Activated CD4-positive, alpha-beta memory T cell treated with anti-CD3 and anti-CD28 coated beads, Interleukin-2, amount 10 ng/mL, durations not matched to agents 7 days and 5 days (primary cell): Measurements from ENCODE around the gene RAB25. TPM values are rescaled to one million over a fixed set of nuclear protein-coding genes. Genes with fewer than 3 reads are reported as not detected.
"Not testable (repeated sequence)": the region's sequence is repeated elsewhere in the genome, so short reads cannot be mapped to it uniquely, and the experiment has no call there.

Experiments used
- CTCF ChIA-PET: fragments of 350-600 bp; sonication (Branson Sonifier 250); formaldehyde crosslinking; loops from one replicate; lab custom pipeline; 2021; ENCODE audit warnings: antibody characterized with exemption, inconsistent platforms; lab: Charles Lee
- POLR2A ChIA-PET: fragments of 350-600 bp; sonication (Branson Sonifier 250); formaldehyde crosslinking; loops from one replicate; lab custom pipeline; 2021; ENCODE audit warnings: antibody characterized with exemption; lab: Charles Lee
- DNase-seq: peaks from one replicate; pipeline ENCODE4 v3.0.0-alpha.2; 2020
- H3K27ac Mint-ChIP-seq: one replicate; pipeline ENCODE4 v1.8.0; 2021; ENCODE audit warnings: mild to moderate bottlenecking, mixed read lengths
- H3K27me3 Mint-ChIP-seq: one replicate; pipeline ENCODE4 v1.8.0; 2021; ENCODE audit warnings: mixed read lengths
- H3K36me3 Mint-ChIP-seq: one replicate; pipeline ENCODE4 v1.8.0; 2021; ENCODE audit warnings: low read depth, mixed read lengths
- H3K4me1 Mint-ChIP-seq: one replicate; pipeline ENCODE4 v1.8.0; 2021; ENCODE audit warnings: mixed read lengths
- H3K4me3 Mint-ChIP-seq: one replicate; pipeline ENCODE4 v1.8.0; 2021; ENCODE audit warnings: mild to moderate bottlenecking, mixed read lengths
- H3K9me3 Mint-ChIP-seq: one replicate; pipeline ENCODE4 v1.8.0; 2021; ENCODE audit warnings: mixed read lengths
- total RNA-seq, 2 experiments: library from RNA; stranded (reverse); gene quantifications; one replicate each; pipeline ENCODE4 v1.2.3, GENCODE V29; 2021

RAB25 gene
- total RNA-seq, 2 experiments from 2014 or later, result 0.53 TPM; not detected in 1

DNA sequence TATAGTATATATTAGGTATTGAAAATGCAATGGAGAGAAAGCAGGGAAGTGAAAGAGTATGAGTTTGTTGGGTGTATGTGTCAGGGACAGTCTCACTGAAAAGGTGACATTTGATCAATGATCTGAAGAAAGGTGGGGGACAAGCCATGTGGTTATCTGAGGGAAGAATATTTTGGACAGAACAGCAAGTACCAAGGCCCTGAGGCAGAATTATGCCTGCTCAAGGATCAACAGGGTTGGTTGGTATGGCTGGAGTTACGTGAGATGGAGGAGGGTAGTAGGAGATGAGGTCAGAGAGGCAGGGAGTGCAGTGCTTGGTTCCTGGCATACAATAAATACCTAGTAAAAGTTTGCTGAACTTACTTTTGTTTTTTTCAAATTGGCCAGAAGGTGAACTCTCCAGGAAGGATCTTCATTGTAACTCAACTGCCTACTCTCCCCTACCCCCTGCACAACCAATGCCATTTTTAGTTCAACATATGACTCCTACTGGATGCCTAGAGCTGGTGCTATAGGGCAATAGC lies 4.6 kb upstream of the RAB25 start:
- POLR2A ChIA-PET, result no interaction called here

GRCh38 chr1:156062189-156062588 lies 1.2 kb downstream of the RAB25 start:
- H3K27me3 Mint-ChIP-seq, result no peaks in the 10 kb centered on the region
- H3K27ac Mint-ChIP-seq, result no peak overlapping the region
- ChIA-PET CTCF (interaction anchor here (0.6 to 1.2 kb wide), 2 partner anchors 63 to 72 kb away, joined by 3 to 4 read pairs; no protein-coding TSS in a partner anchor), POLR2A (interaction anchor here (0.6 kb wide), 1 partner anchor 15 kb away, joined by 3 read pairs; no protein-coding TSS in a partner anchor)
- H3K4me3 Mint-ChIP-seq, result no peak overlapping the region
- peaks cover 20% of the 10 kb centered on the region for H3K4me1 Mint-ChIP-seq
- no peaks in the 10 kb centered on the region for H3K9me3 Mint-ChIP-seq
- DNase-seq, result no peak
- peaks cover 10% of the 10 kb centered on the region for H3K36me3 Mint-ChIP-seq

More for the DNA sequence above, 4.6 kb upstream of the RAB25 start:
- peaks cover 31% of the 10 kb centered on the region for H3K4me1 Mint-ChIP-seq
- no peak overlapping the region for H3K4me3 Mint-ChIP-seq
- no peak for DNase-seq
- no peaks in the 10 kb centered on the region for H3K9me3 Mint-ChIP-seq
- H3K36me3 Mint-ChIP-seq, result peaks cover 15% of the 10 kb centered on the region
- no peaks in the 10 kb centered on the region for H3K27me3 Mint-ChIP-seq
- CTCF ChIA-PET, result interaction anchor here (0.6 to 1.2 kb wide), 4 partner anchors 10 to 50 kb away, joined by 3 to 6 read pairs (median 5); partner anchors contain the start of gene SSR2
- H3K27ac Mint-ChIP-seq, result no peak overlapping the region

- ChIA-PET POLR2A (no interaction called here), CTCF (interaction anchor here (0.9 to 1.5 kb wide), 3 partner anchors 9 to 239 kb away, joined by 3 to 5 read pairs (median 4); no protein-coding TSS in a partner anchor)
- Mint-ChIP-seq H3K27me3 (no peaks in the 10 kb centered on the region), H3K4me3 (no peak overlapping the region), H3K27ac (no peak overlapping the region), H3K36me3 (no peaks in the 10 kb centered on the region), H3K4me1 (peaks cover 18% of the 10 kb centered on the region), H3K9me3 (no peaks in the 10 kb centered on the region)
- DNase-seq, result no peak
Measured at GRCh38 chr1:156063997-156064285, 3.0 kb downstream of the RAB25 start.

DNA sequence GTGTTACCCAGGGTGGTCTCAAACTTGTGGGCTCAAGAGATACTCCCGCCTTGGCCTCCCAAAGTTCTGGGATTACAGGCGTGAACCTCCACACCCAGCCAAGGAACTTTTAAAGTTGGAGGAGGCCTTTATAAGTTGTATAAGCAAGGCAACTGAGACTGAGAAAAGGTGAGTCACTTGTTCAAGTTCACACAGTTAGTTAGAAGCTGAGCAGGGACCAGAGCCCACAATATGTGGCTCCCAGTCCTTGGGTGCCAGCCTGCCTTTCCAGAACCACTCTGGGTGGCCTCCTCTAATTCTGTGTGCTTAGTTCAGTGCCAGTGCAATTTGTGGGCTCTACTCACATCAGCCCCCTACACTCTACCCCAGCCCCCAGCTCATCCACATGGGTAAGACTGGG lies 3.7 kb downstream of the RAB25 start:
- CTCF ChIA-PET, result interaction anchor here (0.9 to 4.1 kb wide), 6 partner anchors 7 to 238 kb away, joined by 3 to 24 read pairs (median 4); no protein-coding TSS in a partner anchor
- Mint-ChIP-seq H3K9me3 (no peaks in the 10 kb centered on the region), H3K4me3 (no peak overlapping the region), H3K4me1 (peaks cover 18% of the 10 kb centered on the region), H3K36me3 (no peaks in the 10 kb centered on the region), H3K27ac (no peak overlapping the region), H3K27me3 (no peaks in the 10 kb centered on the region)
- POLR2A ChIA-PET, result interaction anchor here (0.7 kb wide), 1 partner anchor 126 kb away, joined by 4 read pairs; no protein-coding TSS in a partner anchor
- DNase-seq, result no peak

DNA sequence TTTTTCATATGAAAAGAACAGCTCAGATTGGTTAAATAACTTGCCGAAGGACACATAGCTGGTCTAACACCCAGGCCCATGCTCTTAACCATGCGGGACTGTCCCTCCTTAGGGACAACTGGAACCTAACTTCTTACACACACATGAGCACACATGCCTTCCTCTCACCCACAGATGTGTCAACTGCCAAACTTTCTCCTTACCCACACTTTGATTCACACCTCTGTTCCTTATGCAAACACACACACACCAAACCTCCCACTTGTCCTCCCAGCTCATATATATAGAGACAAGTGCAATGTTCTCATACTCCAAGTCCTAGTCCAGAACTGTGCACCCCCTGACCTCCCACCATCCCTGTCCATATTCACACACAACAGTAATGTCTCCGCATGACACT lies 4.3 kb downstream of the RAB25 start:
- Mint-ChIP-seq H3K9me3 (no peaks in the 10 kb centered on the region), H3K27me3 (no peaks in the 10 kb centered on the region), H3K27ac (no peak overlapping the region), H3K4me1 (peaks cover 18% of the 10 kb centered on the region), H3K4me3 (no peak overlapping the region), H3K36me3 (no peaks in the 10 kb centered on the region)
- POLR2A ChIA-PET, result interaction anchor here (0.7 kb wide), 1 partner anchor 127 kb away, joined by 4 read pairs; no protein-coding TSS in a partner anchor
- no peak for DNase-seq
- CTCF ChIA-PET, result interaction anchor here (0.8 to 4.1 kb wide), 9 partner anchors 8 to 127 kb away, joined by 3 to 30 read pairs (median 4); no protein-coding TSS in a partner anchor

GRCh38 chr1:156065871-156066270 lies 4.9 kb downstream of the RAB25 start:
- Mint-ChIP-seq H3K27ac (no peak overlapping the region), H3K4me3 (no peak overlapping the region), H3K27me3 (no peaks in the 10 kb centered on the region), H3K4me1 (peaks cover 18% of the 10 kb centered on the region), H3K36me3 (no peaks in the 10 kb centered on the region), H3K9me3 (no peaks in the 10 kb centered on the region)
- POLR2A ChIA-PET, result interaction anchor here (0.6 kb wide), 1 partner anchor 134 kb away, joined by 3 read pairs; no protein-coding TSS in a partner anchor
- DNase-seq, result no peak
- CTCF ChIA-PET, result interaction anchor here (0.6 to 4.1 kb wide), 37 partner anchors 8 to 258 kb away, joined by 3 to 30 read pairs (median 4); partner anchors contain the start of genes KHDC4, MEX3A, SSR2 and UBQLN4

- Mint-ChIP-seq H3K4me3 (no peak overlapping the region), H3K4me1 (peaks cover 18% of the 10 kb centered on the region), H3K27me3 (no peaks in the 10 kb centered on the region), H3K9me3 (no peaks in the 10 kb centered on the region), H3K36me3 (no peaks in the 10 kb centered on the region), H3K27ac (no peak overlapping the region)
- ChIA-PET CTCF (interaction anchor here (0.8 to 4.1 kb wide), 18 partner anchors 8 to 164 kb away, joined by 3 to 30 read pairs (median 5); partner anchors contain the start of gene MEX3A), POLR2A (interaction anchor here (1.0 to 1.1 kb wide), 3 partner anchors 63 to 133 kb away, joined by 3 to 5 read pairs (median 3); partner anchors contain the start of gene KHDC4)
- no peak for DNase-seq
Measured at GRCh38 chr1:156067262-156067661, 6.3 kb downstream of the RAB25 start.

- H3K36me3 Mint-ChIP-seq, result no peaks in the 10 kb centered on the region
- H3K4me3 Mint-ChIP-seq, result no peak overlapping the region
- no peaks in the 10 kb centered on the region for H3K9me3 Mint-ChIP-seq
- H3K27ac Mint-ChIP-seq, result no peak overlapping the region
- ChIA-PET CTCF (interaction anchor here (0.6 kb wide), 2 partner anchors 9 to 24 kb away, joined by 4 read pairs; no protein-coding TSS in a partner anchor), POLR2A (interaction anchor here (1.2 kb wide), 1 partner anchor 68 kb away, joined by 3 read pairs; no protein-coding TSS in a partner anchor)
- peaks cover 18% of the 10 kb centered on the region for H3K4me1 Mint-ChIP-seq
- DNase-seq, result no peak
- H3K27me3 Mint-ChIP-seq, result peaks cover 4% of the 10 kb centered on the region
Measured at GRCh38 chr1:156069490-156070455, 8.8 kb downstream of the RAB25 start.

- CTCF ChIA-PET, result interaction anchor here (0.6 to 1.5 kb wide), 2 partner anchors 10 to 81 kb away, joined by 4 to 6 read pairs; no protein-coding TSS in a partner anchor
- H3K27ac Mint-ChIP-seq, result no peak overlapping the region
- no peak for DNase-seq
Measured at GRCh38 chr1:156070548-156070947, 9.6 kb downstream of the RAB25 start.

GRCh38 chr1:156071332-156071816 lies 10.4 kb downstream of the RAB25 start:
- H3K4me3 Mint-ChIP-seq, DNase-seq, H3K4me1 Mint-ChIP-seq, H3K27ac Mint-ChIP-seq, POLR2A ChIA-PET, H3K36me3 Mint-ChIP-seq, H3K9me3 Mint-ChIP-seq: not testable (repeated sequence)
- peaks cover 11% of the 10 kb centered on the region for H3K27me3 Mint-ChIP-seq
- CTCF ChIA-PET, result interaction anchor here (0.5 to 1.5 kb wide), 4 partner anchors 8 to 82 kb away, joined by 3 to 6 read pairs (median 4); no protein-coding TSS in a partner anchor

More at GRCh38 chr1:156070548-156070947, 9.6 kb downstream of the RAB25 start:
- peaks cover 13% of the 10 kb centered on the region for H3K4me1 Mint-ChIP-seq
- no peaks in the 10 kb centered on the region for H3K9me3 Mint-ChIP-seq
- no peaks in the 10 kb centered on the region for H3K36me3 Mint-ChIP-seq
- peaks cover 10% of the 10 kb centered on the region for H3K27me3 Mint-ChIP-seq
- no peak overlapping the region for H3K4me3 Mint-ChIP-seq
- POLR2A ChIA-PET, result no interaction called here

DNA sequence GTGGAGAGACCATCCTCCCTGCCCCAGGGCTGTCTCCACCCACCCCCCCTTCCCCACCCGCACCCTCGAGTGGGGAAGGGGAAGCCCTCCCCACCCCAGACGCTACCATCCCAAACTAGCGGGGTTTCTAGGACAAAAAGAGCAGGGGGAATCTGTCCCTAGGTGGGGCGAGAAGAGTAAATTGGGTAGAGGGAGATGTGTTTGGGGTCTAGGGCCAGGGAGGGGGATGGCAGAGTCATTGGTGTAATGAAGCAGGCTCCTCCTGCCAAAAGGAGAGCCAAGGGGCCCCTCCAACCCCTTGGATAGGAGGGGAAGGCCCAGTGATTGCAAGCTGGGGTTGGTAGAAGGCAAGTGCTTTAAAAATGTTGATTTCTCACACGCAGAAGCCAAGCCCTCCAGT lies 11.3 kb downstream of the RAB25 start:
- ChIA-PET POLR2A (interaction anchor here (1.4 kb wide), 1 partner anchor 94 kb away, joined by 3 read pairs; the partner anchor contains the start of gene ARHGEF2), CTCF (interaction anchor here (0.5 to 1.6 kb wide), 5 partner anchors 9 to 82 kb away, joined by 3 to 6 read pairs (median 3); no protein-coding TSS in a partner anchor)
- no peak for DNase-seq
- Mint-ChIP-seq H3K4me3 (no peak overlapping the region), H3K27me3 (peaks cover 11% of the 10 kb centered on the region), H3K36me3 (no peaks in the 10 kb centered on the region), H3K9me3 (no peaks in the 10 kb centered on the region), H3K4me1 (peaks cover 3% of the 10 kb centered on the region), H3K27ac (no peak overlapping the region)

GRCh38 chr1:156073110-156073687 lies 12.2 kb downstream of the RAB25 start:
- Mint-ChIP-seq H3K27ac (no peak overlapping the region), H3K4me3 (no peak overlapping the region), H3K9me3 (no peaks in the 10 kb centered on the region), H3K4me1 (peaks cover 2% of the 10 kb centered on the region), H3K27me3 (peaks cover 16% of the 10 kb centered on the region), H3K36me3 (no peaks in the 10 kb centered on the region)
- DNase-seq, result no peak
- POLR2A ChIA-PET, result interaction anchor here (0.5 to 1.4 kb wide), 2 partner anchors 95 to 296 kb away, joined by 3 to 4 read pairs; partner anchors contain the start of gene ARHGEF2
- CTCF ChIA-PET, result interaction anchor here (0.9 to 1.6 kb wide), 4 partner anchors 10 to 56 kb away, joined by 3 to 4 read pairs (median 3); no protein-coding TSS in a partner anchor
